Non-pigmented ciliary epithelial cell (primary cell): Measurements from ENCODE around the gene KIAA0513.

Source experiments
- DNase-seq: peaks from one replicate; pipeline ENCODE4 v3.0.0-alpha.2; 2010; ENCODE audit warnings: low read depth

The KIAA0513 gene

GRCh38 chr16:85005285-85006069, 22.1 kb upstream of the KIAA0513 start:
- no peak for DNase-seq

GRCh38 chr16:85006639-85007038, 21.0 kb upstream of the KIAA0513 start:
- no peak for DNase-seq

GRCh38 chr16:85007496-85008214, 19.9 kb upstream of the KIAA0513 start:
- no peak for DNase-seq

GRCh38 chr16:85008271-85008670, 19.3 kb upstream of the KIAA0513 start:
- DNase-seq = no peak

GRCh38 chr16:85010446-85010930, 17.1 kb upstream of the KIAA0513 start:
- no peak for DNase-seq

GRCh38 chr16:85010931-85011845, 16.4 kb upstream of the KIAA0513 start, which contains the start of gene ZDHHC7:
TSS of gene ZDHHC7 (minus strand) at chr16:85011535. CDS start at chr16:84990618, 20,917 bp downstream.
- no peak for DNase-seq

GRCh38 chr16:85011846-85012284, 15.7 kb upstream of the KIAA0513 start:
- no peak for DNase-seq

GRCh38 chr16:85014311-85014710, 13.3 kb upstream of the KIAA0513 start:
- no peak for DNase-seq

GRCh38 chr16:85015481-85016187, 12.0 kb upstream of the KIAA0513 start:
- no peak for DNase-seq

GRCh38 chr16:85017151-85017550, 10.4 kb upstream of the KIAA0513 start:
- DNase-seq = no peak

- no peak for DNase-seq
Observed at GRCh38 chr16:85017633-85018032, 10.0 kb upstream of the KIAA0513 start.

GRCh38 chr16:85018529-85019236, 8.9 kb upstream of the KIAA0513 start:
- DNase-seq = no peak

GRCh38 chr16:85019659-85020245, 7.8 kb upstream of the KIAA0513 start:
- DNase-seq = no peak

GRCh38 chr16:85025781-85026653, 1.6 kb upstream of the KIAA0513 start:
- DNase-seq = no peak

- DNase-seq = no peak
Observed at GRCh38 chr16:85026703-85027102, 892 bp upstream of the KIAA0513 start.

GRCh38 chr16:85027958-85028684, 526 bp downstream of the KIAA0513 start:
- DNase-seq = no peak

- no peak for DNase-seq
Observed at GRCh38 chr16:85028685-85029407, 1.3 kb downstream of the KIAA0513 start.

- DNase-seq = no peak
Observed at GRCh38 chr16:85029408-85029784, 1.8 kb downstream of the KIAA0513 start.
